ENCODE data around the gene RALGPS2.
"Not testable (repeated sequence)": the region's sequence is repeated elsewhere in the genome, so short reads cannot be mapped to it uniquely, and the experiment has no call there.

RALGPS2 gene

DNA sequence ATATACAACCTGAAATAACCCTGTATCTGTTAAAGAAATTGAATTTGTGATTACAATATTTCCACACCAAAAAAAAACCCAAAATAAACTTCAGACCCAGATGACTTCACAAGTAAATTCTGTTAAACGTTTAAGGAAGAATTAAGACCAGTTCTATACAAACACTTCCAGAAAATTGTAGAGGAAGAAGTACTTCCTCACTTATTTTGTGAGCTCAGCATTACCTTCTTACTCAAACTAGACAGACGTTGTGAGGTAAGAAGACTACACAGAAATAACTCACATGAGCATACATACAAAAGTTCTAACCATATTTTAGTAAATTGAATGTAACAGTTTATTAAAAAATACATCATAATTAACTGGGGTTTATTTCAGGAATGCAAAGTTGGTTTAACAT is 18.8 kb downstream of the RALGPS2 start:
- no peak for DNase-seq (ENCODE audit: low read depth)
- TF ChIP-seq, protein P1, sequence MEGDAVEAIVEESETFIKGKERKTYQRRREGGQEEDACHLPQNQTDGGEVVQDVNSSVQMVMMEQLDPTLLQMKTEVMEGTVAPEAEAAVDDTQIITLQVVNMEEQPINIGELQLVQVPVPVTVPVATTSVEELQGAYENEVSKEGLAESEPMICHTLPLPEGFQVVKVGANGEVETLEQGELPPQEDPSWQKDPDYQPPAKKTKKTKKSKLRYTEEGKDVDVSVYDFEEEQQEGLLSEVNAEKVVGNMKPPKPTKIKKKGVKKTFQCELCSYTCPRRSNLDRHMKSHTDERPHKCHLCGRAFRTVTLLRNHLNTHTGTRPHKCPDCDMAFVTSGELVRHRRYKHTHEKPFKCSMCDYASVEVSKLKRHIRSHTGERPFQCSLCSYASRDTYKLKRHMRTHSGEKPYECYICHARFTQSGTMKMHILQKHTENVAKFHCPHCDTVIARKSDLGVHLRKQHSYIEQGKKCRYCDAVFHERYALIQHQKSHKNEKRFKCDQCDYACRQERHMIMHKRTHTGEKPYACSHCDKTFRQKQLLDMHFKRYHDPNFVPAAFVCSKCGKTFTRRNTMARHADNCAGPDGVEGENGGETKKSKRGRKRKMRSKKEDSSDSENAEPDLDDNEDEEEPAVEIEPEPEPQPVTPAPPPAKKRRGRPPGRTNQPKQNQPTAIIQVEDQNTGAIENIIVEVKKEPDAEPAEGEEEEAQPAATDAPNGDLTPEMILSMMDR (IDR thresholded peaks at IDR 0.05; ENCODE audit: control insufficient read depth, extremely low read depth, insufficient read depth), result no peak
- no peak overlapping the region for H3K4me3 ChIP-seq (ENCODE audit: low read depth, low read length)

DNA sequence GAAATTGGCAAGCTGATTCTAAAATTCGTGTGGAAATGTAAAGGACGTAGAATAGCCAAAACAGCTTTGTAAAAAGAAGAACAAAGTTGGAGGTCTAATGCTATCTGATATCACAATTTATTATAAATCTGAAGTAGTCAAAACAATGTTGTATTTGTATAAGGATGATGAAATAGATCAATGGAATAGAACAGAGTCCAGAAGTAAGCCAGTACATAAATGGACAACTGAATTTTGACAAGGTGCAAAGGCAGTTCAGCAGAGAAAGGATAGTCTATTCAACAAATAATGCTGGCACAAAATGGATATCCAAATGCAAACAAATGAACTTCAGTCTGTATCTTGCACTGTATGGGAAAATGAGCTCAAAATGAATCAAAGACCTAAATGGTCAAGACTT is 20.2 kb downstream of the RALGPS2 start:
- no peak overlapping the region for H3K4me3 ChIP-seq (ENCODE audit: low read depth, low read length)
- no peak for DNase-seq (ENCODE audit: low read depth)
- TF ChIP-seq, protein P1 (IDR thresholded peaks at IDR 0.05; ENCODE audit: control insufficient read depth, extremely low read depth, insufficient read depth), result no peak

DNA sequence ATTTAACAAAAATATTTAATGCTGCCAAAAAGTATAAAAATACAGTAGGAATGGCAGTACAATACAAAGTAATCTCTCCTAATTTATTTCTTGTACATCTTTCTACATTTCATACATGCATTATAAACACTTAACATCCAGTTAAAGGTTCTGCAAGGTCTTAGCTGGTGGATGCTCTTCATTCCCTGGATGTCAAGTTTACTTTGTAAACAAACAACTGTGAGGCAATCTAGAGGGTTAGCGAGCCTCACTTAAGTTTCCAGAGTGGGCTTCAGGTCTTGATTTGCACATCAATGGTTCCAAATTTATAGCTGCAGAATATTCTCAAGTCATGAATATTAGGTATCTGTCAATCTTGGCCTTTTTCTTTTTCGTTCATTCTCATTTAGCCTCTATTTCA is 21.3 kb downstream of the RALGPS2 start:
- no peak for DNase-seq (ENCODE audit: low read depth)
- H3K4me3 ChIP-seq (ENCODE audit: low read depth, low read length), result no peak overlapping the region
- TF ChIP-seq, protein P1 (IDR thresholded peaks at IDR 0.05; ENCODE audit: control insufficient read depth, extremely low read depth, insufficient read depth), result no peak

DNA sequence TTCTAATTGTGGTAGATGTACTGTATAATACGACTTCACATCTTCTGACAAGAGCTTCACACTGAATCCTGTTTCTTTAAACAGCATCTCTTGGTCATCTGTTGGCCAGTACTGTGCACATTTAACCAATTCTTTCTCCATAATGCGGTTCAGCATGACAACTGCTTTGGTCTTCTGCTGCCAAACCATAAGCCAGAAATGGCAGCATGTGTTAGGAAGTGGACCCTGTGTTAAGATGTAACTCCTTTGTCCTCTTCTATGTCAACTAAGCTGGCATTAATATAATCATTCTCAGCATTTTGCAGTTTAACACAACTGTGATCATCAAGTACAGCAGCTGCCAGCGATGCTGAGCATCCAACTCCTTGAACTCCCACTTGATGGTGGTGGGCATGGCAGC is 22.3 kb downstream of the RALGPS2 start:
- not testable (repeated sequence) for DNase-seq (ENCODE audit: low read depth); H3K4me3 ChIP-seq (ENCODE audit: low read depth, low read length)

DNA sequence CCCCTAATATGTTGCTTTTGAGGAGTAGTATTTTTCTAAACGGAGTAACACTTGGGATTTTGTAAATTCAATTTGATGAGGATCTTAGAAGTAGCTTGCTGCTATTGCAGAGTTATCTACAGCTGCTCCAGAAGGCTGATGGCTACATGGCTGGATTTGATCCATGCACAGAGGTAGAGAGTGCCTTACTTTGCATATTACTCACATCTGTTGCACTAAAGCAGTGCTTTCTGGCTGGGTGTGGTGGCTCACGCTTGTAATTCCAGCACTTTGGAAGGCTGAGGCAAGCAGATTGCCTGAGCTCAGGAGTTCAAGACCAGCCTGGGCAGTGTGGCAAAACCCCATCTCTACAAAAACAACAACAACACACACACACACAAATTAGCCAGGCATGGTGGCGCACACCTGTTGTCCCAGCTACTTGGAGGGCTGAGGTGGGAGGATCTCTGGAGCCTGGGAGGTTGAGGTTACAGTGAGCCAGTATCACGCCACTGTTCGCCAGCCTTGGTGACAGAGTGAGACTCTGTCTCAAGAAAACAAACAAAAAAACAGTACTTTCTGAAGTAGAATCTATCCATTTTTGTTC is 24.6 kb downstream of the RALGPS2 start:
- H3K4me3 ChIP-seq (ENCODE audit: low read depth, low read length), result no peak overlapping the region
- no peak for DNase-seq (ENCODE audit: low read depth)
- TF ChIP-seq, protein P1 (IDR thresholded peaks at IDR 0.05; ENCODE audit: control insufficient read depth, extremely low read depth, insufficient read depth), result no peak

DNA sequence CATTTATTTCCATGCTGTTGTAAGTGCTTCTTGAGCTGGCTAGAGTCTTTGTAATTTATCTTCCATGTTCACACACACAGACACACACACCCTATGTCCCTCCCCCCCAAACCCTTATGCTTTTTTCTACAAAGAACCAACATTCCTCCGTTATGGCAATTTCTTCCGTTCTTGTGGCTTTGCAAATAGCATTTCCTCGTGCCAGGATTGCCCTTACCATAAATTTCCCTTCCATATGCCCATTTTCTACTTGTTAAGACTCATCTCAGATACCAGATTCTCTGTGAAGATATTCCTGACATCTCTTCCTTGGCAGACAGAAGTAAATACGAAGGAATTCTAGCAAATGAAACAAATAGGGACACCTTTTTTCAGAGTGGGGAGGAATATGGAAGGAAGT is 26.0 kb downstream of the RALGPS2 start:
- no peak overlapping the region for H3K4me3 ChIP-seq (ENCODE audit: low read depth, low read length)
- DNase-seq (ENCODE audit: low read depth), result no peak
- TF ChIP-seq, protein P1 (IDR thresholded peaks at IDR 0.05; ENCODE audit: control insufficient read depth, extremely low read depth, insufficient read depth), result no peak

DNA sequence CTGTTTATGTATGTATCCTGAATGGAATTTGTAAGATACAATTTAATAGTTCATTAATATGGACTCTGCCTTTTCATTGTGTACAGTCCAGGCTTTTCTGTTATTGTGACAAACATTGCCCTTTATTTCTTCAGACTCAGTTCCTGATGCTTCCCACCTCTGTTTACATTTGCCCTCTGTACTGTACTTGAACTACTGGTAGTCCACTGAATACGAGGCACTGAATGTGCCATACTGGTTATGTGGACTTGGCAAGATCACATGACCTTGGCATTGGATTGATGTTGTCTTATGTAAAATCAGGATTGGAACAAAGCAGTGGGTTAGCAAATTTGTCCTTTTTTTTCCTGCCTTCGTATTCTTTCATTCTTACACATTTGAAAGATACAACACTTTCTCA is 27.8 kb downstream of the RALGPS2 start:
- no peak for DNase-seq (ENCODE audit: low read depth)
- TF ChIP-seq, protein P1 (IDR thresholded peaks at IDR 0.05; ENCODE audit: control insufficient read depth, extremely low read depth, insufficient read depth), result no peak

DNA sequence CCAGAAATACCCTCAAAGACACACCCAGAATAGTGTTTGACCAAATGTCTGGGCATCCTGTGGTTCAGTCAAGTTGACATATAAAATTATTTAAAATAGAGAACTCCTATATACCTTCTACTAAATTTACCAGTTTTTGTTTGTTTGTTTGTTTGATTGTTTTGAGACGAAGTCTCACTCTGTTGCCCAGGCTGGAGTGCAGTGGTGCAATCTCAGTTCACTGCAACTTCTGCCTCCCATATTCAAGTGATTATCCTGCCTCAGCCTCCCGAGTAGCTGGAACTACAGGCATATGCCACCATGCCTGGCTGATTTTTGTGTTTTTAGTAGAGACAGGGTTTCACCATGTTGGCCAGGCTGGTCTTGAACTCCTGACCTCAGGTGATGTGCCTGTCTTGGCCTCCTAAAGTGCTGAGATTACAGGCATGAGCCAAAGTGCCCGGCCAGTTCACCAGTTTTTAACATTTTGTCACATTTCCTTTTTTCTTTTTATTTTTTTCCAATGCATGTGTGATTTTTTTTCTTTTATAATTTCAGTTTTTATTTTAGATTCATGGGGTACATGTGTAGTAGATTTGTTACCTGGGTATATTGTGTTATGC is 29.7 kb downstream of the RALGPS2 start:
- not testable (repeated sequence) for DNase-seq (ENCODE audit: low read depth)

More for the DNA sequence above, 27.8 kb downstream of the RALGPS2 start:
- H3K4me3 ChIP-seq (ENCODE audit: low read depth, low read length), result no peak overlapping the region

More for the DNA sequence above, 29.7 kb downstream of the RALGPS2 start:
- not testable (repeated sequence) for H3K4me3 ChIP-seq (ENCODE audit: low read depth, low read length)
